Astrocyte (in vitro differentiated cells and primary cell): ENCODE measurements around the gene ARHGEF10L. TPM values are rescaled to one million over a fixed set of nuclear protein-coding genes. Genes with fewer than 3 reads are reported as not detected.

Source experiments
- DNase-seq: peaks from one replicate; pipeline ENCODE4 v3.0.0-alpha.2; 2010; ENCODE audit warnings: low read depth
- FAIRE-seq: peaks from 2 replicates; lab custom pipeline; 2011; peaks lifted over from hg19 to GRCh38; lab: Jason Lieb, UNC
- H2AFZ ChIP-seq: 2 replicates; pipeline ENCODE4 v1.6.0; 2012; ENCODE audit warnings: low read depth, low read length, inconsistent platforms
- H3K27ac ChIP-seq: 2 replicates; pipeline ENCODE4 v1.5.1; 2011; ENCODE audit warnings: low read depth, low read length, inconsistent platforms
- H3K27me3 ChIP-seq: 2 replicates; pipeline ENCODE4 v1.6.0; 2011; ENCODE audit warnings: low read length, inconsistent platforms; ENCODE audit not compliant: insufficient read depth
- H3K36me3 ChIP-seq: 2 replicates; pipeline ENCODE4 v1.5.1; 2011; ENCODE audit warnings: low read length, inconsistent platforms; ENCODE audit not compliant: insufficient read depth
- H3K4me1 ChIP-seq: 2 replicates; pipeline ENCODE4 v1.5.1; 2011; ENCODE audit warnings: low read length, inconsistent platforms; ENCODE audit not compliant: insufficient read depth
- H3K4me2 ChIP-seq: 2 replicates; pipeline ENCODE4 v1.6.0; 2012; ENCODE audit warnings: low read length, inconsistent platforms
- H3K4me3 ChIP-seq: 2 replicates; pipeline ENCODE4 v1.5.1; 2011; ENCODE audit warnings: low read depth, mild to moderate bottlenecking, low read length, inconsistent platforms; ENCODE audit not compliant: insufficient read depth
- H3K79me2 ChIP-seq: 2 replicates; pipeline ENCODE4 v1.6.0; 2012; ENCODE audit warnings: mild to moderate bottlenecking, low read length, inconsistent platforms; ENCODE audit not compliant: insufficient read depth
- H3K9ac ChIP-seq: 2 replicates; pipeline ENCODE4 v1.6.0; 2012; ENCODE audit warnings: mild to moderate bottlenecking, low read length, inconsistent platforms
- H3K9me3 ChIP-seq: 2 replicates; pipeline ENCODE4 v1.5.1; 2012; ENCODE audit warnings: low read depth, mild to moderate bottlenecking, low read length, inconsistent platforms; ENCODE audit not compliant: insufficient read depth
- H4K20me1 ChIP-seq: 2 replicates; pipeline ENCODE4 v1.6.0; 2012; ENCODE audit warnings: low read length, inconsistent platforms; ENCODE audit not compliant: insufficient read depth
- H3K27ac Mint-ChIP-seq: one replicate; pipeline ENCODE4 v1.8.0; 2021; ENCODE audit warnings: mild to moderate bottlenecking, mixed read lengths; ENCODE audit not compliant: unreplicated experiment
- H3K27me3 Mint-ChIP-seq: one replicate; pipeline ENCODE4 v1.8.0; 2021; ENCODE audit warnings: low read depth, mixed read lengths; ENCODE audit not compliant: unreplicated experiment
- H3K36me3 Mint-ChIP-seq: one replicate; pipeline ENCODE4 v1.8.0; 2021; ENCODE audit warnings: low read depth, mixed read lengths; ENCODE audit not compliant: unreplicated experiment
- H3K4me1 Mint-ChIP-seq: one replicate; pipeline ENCODE4 v1.8.0; 2021; ENCODE audit warnings: low read depth, mixed read lengths; ENCODE audit not compliant: unreplicated experiment
- H3K4me3 Mint-ChIP-seq: one replicate; pipeline ENCODE4 v1.8.0; 2021; ENCODE audit warnings: mild to moderate bottlenecking, moderate library complexity, mixed read lengths; ENCODE audit not compliant: unreplicated experiment
- H3K9me3 Mint-ChIP-seq: one replicate; pipeline ENCODE4 v1.8.0; 2021; ENCODE audit warnings: mild to moderate bottlenecking, mixed read lengths; ENCODE audit not compliant: unreplicated experiment
- EZH2 ChIP-seq: IDR thresholded peaks from 2 replicates; pipeline ENCODE4 v1.6.1; 2012; ENCODE audit warnings: mild to moderate bottlenecking, low read length, inconsistent platforms; ENCODE audit not compliant: insufficient read depth
- total RNA-seq: library from RNA; stranded (reverse); gene quantifications from 2 replicates; pipeline ENCODE4 v1.2.1, GENCODE V29; 2021
- TF ChIP-seq, protein P1 (sequence below): IDR thresholded peaks from 2 replicates; pipeline ENCODE4 v1.5.1; 2011; ENCODE audit warnings: low read depth, mild to moderate bottlenecking, inconsistent platforms, low read length, moderate library complexity; ENCODE audit not compliant: insufficient read depth

The ARHGEF10L gene
- total RNA-seq, 1 donor from 2014 or later: 14.2 TPM

DNA sequence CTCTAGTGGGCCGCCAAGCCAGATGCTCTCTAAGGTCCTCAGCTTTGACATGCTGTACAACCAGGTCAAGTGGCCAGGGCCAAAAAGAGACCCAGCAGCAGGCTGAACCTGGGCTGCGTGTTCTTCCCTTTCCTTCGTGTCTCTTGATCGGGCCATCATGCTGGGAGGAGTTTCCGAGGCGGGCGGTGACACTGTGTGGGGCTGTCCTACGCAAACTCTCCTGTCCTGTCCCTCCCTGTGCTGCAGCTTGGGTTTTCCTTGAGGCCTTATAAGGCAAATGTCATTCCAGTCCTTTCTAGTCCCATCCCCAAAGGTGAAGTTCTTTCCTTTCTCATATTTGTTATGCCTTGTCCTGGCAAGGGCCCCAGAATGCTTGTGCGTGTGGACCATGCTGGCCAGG, 56.7 kb downstream of the ARHGEF10L start:
- DNase-seq (no peak), FAIRE-seq (no peak)
- no peak overlapping the region for H3K9ac ChIP-seq
- no peaks in the 10 kb centered on the region for H3K4me1 Mint-ChIP-seq
- no peaks in the 10 kb centered on the region for H3K27me3 Mint-ChIP-seq
- no peak overlapping the region for H3K4me2 ChIP-seq
- H3K4me3 ChIP-seq: no peak overlapping the region
- H3K27ac Mint-ChIP-seq: no peak overlapping the region
- no peaks in the 10 kb centered on the region for H3K36me3 ChIP-seq
- H3K27me3 ChIP-seq: no peaks in the 10 kb centered on the region
- no peak overlapping the region for H3K27ac ChIP-seq
- no peaks in the 10 kb centered on the region for H3K9me3 ChIP-seq
- H2AFZ ChIP-seq: no peak overlapping the region
- no peaks in the 10 kb centered on the region for H3K79me2 ChIP-seq
- TF ChIP-seq, protein P1, sequence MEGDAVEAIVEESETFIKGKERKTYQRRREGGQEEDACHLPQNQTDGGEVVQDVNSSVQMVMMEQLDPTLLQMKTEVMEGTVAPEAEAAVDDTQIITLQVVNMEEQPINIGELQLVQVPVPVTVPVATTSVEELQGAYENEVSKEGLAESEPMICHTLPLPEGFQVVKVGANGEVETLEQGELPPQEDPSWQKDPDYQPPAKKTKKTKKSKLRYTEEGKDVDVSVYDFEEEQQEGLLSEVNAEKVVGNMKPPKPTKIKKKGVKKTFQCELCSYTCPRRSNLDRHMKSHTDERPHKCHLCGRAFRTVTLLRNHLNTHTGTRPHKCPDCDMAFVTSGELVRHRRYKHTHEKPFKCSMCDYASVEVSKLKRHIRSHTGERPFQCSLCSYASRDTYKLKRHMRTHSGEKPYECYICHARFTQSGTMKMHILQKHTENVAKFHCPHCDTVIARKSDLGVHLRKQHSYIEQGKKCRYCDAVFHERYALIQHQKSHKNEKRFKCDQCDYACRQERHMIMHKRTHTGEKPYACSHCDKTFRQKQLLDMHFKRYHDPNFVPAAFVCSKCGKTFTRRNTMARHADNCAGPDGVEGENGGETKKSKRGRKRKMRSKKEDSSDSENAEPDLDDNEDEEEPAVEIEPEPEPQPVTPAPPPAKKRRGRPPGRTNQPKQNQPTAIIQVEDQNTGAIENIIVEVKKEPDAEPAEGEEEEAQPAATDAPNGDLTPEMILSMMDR: no peak
- no peak for TF ChIP-seq EZH2
- H4K20me1 ChIP-seq: peaks cover 41% of the 10 kb centered on the region
- no peaks in the 10 kb centered on the region for H3K4me1 ChIP-seq
- H3K36me3 Mint-ChIP-seq: peaks cover 11% of the 10 kb centered on the region
- H3K4me3 Mint-ChIP-seq: no peak overlapping the region
- no peaks in the 10 kb centered on the region for H3K9me3 Mint-ChIP-seq

DNA sequence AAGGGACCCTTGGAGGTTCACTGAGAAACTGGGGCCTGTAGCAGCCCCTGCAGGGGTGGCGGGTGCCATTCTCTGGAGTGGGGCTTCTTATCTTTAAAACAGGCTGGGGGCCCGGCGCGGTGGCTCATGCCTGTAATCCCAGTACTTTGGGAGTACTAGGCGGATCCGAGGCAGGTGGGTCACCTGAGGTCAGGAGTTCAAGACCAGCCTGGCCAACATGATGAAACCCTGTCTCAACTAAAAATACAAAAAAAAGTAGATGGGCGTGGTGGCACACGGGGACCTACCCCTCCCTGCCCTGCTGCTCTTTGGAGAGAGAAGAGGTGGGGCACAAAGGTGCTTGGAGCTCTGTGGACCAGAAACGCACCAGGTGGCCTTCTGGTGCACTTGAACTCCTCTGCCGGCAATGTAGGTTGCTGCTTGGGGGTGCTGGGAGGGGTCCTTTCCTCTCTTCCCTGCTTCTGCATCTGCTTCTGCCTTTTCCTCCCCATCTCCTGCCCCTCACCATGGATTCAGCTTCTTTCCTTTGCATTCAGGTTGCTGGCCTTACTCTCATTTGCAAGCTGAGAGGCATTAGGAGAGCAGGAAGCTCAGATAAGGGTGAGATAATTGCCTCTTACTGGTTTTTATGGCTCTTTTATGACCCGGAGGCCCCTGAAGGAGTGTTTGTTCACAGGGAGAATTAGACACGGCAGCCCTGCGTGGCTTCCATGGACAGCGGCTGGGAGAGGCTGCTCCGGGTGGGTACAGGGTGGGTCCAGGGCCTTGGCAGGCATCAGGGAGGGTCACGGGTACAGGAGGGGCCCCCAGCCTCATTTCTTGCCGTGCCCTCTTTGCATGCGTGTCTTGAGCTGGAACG, 57.4 kb downstream of the ARHGEF10L start:
- H4K20me1 ChIP-seq: peaks cover 41% of the 10 kb centered on the region
- no peak overlapping the region for H3K4me3 ChIP-seq
- FAIRE-seq (no peak), DNase-seq (no peak)
- no peaks in the 10 kb centered on the region for H3K27me3 Mint-ChIP-seq
- H3K79me2 ChIP-seq: no peaks in the 10 kb centered on the region
- H3K4me1 ChIP-seq: no peaks in the 10 kb centered on the region
- TF ChIP-seq, protein P1: no peak
- no peak for TF ChIP-seq EZH2
- H3K27ac Mint-ChIP-seq: no peak overlapping the region
- H3K9me3 Mint-ChIP-seq: no peaks in the 10 kb centered on the region
- no peaks in the 10 kb centered on the region for H3K27me3 ChIP-seq
- H3K36me3 Mint-ChIP-seq: peaks cover 10% of the 10 kb centered on the region
- no peaks in the 10 kb centered on the region for H3K36me3 ChIP-seq
- H3K4me3 Mint-ChIP-seq: no peak overlapping the region
- H3K4me1 Mint-ChIP-seq: no peaks in the 10 kb centered on the region
- no peak overlapping the region for H2AFZ ChIP-seq
- no peak overlapping the region for H3K9ac ChIP-seq
- H3K27ac ChIP-seq: no peak overlapping the region
- H3K4me2 ChIP-seq: no peak overlapping the region
- no peaks in the 10 kb centered on the region for H3K9me3 ChIP-seq

DNA sequence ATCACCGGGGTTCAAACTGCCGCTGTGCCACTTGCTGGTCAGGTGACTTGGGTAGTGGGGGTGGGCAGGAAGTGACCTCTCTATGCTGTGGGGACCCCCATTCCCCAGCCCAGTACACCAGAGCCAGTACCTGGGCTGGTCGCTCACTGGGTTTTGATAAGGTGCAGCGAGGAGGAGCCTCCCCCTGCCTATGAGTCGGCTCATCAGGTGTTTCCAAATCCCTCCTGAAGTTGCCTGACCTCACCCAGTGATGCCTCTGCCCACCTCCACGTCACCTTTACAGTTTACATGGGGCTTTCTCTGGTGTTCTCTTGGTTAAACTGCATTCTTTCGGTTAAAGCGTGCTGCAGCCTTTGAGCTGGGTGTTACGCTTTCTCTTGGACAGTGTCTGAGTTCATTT, 58.2 kb downstream of the ARHGEF10L start:
- no peak overlapping the region for H3K27ac ChIP-seq

More for the DNA sequence above, 58.2 kb downstream of the ARHGEF10L start:
- TF ChIP-seq, protein P1: no peak
- no peak for TF ChIP-seq EZH2
- Histone ChIP-seq H3K79me2 (no peaks in the 10 kb centered on the region), H3K9ac (no peak overlapping the region), H3K36me3 (no peaks in the 10 kb centered on the region), H3K27me3 (no peaks in the 10 kb centered on the region), H3K4me1 (no peaks in the 10 kb centered on the region), H3K9me3 (no peaks in the 10 kb centered on the region), H3K4me2 (no peak overlapping the region), H3K4me3 (no peak overlapping the region), H2AFZ (no peak overlapping the region), H4K20me1 (peaks cover 35% of the 10 kb centered on the region)
- Mint-ChIP-seq H3K4me3 (no peak overlapping the region), H3K9me3 (no peaks in the 10 kb centered on the region), H3K27me3 (no peaks in the 10 kb centered on the region), H3K27ac (no peak overlapping the region), H3K36me3 (peaks cover 7% of the 10 kb centered on the region), H3K4me1 (no peaks in the 10 kb centered on the region)
- FAIRE-seq: no peak
- DNase-seq: no peak
